Right lobe of liver (tissue), 4 donors: Measurements from ENCODE around the gene HGD.

Experiments used
- CTCF ChIP-seq, 4 donors: fragments of 200-600 bp in 3 of 4; fragments of 450-650 bp in 1 of 4; IDR thresholded peaks; one replicate each; pipeline versions ENCODE4 v1.5.1 to v1.8.0; 2016 to 2022; ENCODE audit warnings: antibody characterized with exemption in 4 of 4, mild to moderate bottlenecking in 2 of 4
- POLR2A ChIP-seq: fragments of 450-650 bp; IDR thresholded peaks from one replicate; pipeline ENCODE4 v1.6.1; 2017; ENCODE audit warnings: antibody characterized with exemption, mild to moderate bottlenecking
- donor health status: DM: no; HTN: no; CAD: no.
- donor health status: DM: no; HTN: no; CAD: no.
- donor health status: DM: no; HTN: yes; CAD: no.

- TF ChIP-seq CTCF (IDR thresholded peaks at IDR 0.05) (no peak), POLR2A (peak; percentile 29)
Measured at GRCh38 chr3:120689395-120689794, 7.4 kb upstream of the HGD start.
